Measurements from ENCODE around the gene RSPO4. TPM values are rescaled to one million over a fixed set of nuclear protein-coding genes. Genes with fewer than 3 reads are reported as not detected.
"Not testable (repeated sequence)": the region's sequence is repeated elsewhere in the genome, so short reads cannot be mapped to it uniquely, and the experiment has no call there.

RSPO4 gene
- not detected for total RNA-seq (ENCODE audit: insufficient read depth, low replicate concordance)

- no peak for DNase-seq (ENCODE audit: low spot score)
Observed at GRCh38 chr20:1001911-1002681, at the start of gene RSPO4. RSPO4 (minus strand) TSS chr20:1002311; CDS start chr20:1002164, 147 bp downstream.

- no peak for DNase-seq (ENCODE audit: low spot score)
Observed at GRCh38 chr20:1050440-1050839, 48.3 kb upstream of the RSPO4 start.

GRCh38 chr20:1045860-1046418, 43.8 kb upstream of the RSPO4 start:
- no peak for DNase-seq (ENCODE audit: low spot score)

GRCh38 chr20:1041845-1042390, 39.8 kb upstream of the RSPO4 start:
- no peak for DNase-seq (ENCODE audit: low spot score)

GRCh38 chr20:1038205-1038604, 36.1 kb upstream of the RSPO4 start:
- DNase-seq (ENCODE audit: low spot score) = no peak

GRCh38 chr20:1037039-1037438, 34.9 kb upstream of the RSPO4 start:
- no peak for DNase-seq (ENCODE audit: low spot score)

- DNase-seq (ENCODE audit: low spot score) = no peak
Observed at GRCh38 chr20:1035466-1035865, 33.4 kb upstream of the RSPO4 start.

- no peak for DNase-seq (ENCODE audit: low spot score)
Observed at GRCh38 chr20:1034415-1034789, 32.3 kb upstream of the RSPO4 start.

GRCh38 chr20:1033751-1034414, 31.8 kb upstream of the RSPO4 start:
- DNase-seq (ENCODE audit: low spot score) = no peak

GRCh38 chr20:1029980-1030379, 27.9 kb upstream of the RSPO4 start:
- DNase-seq (ENCODE audit: low spot score) = no peak

GRCh38 chr20:1026214-1026613, 24.1 kb upstream of the RSPO4 start:
- not testable (repeated sequence) for DNase-seq (ENCODE audit: low spot score)

GRCh38 chr20:1022871-1023270, 20.8 kb upstream of the RSPO4 start:
- DNase-seq (ENCODE audit: low spot score) = no peak

GRCh38 chr20:1020614-1021013, 18.5 kb upstream of the RSPO4 start:
- DNase-seq (ENCODE audit: low spot score) = no peak

- DNase-seq (ENCODE audit: low spot score) = no peak
Observed at GRCh38 chr20:1019344-1019743, 17.2 kb upstream of the RSPO4 start.

GRCh38 chr20:1017677-1018076, 15.6 kb upstream of the RSPO4 start:
- DNase-seq (ENCODE audit: low spot score) = no peak

- no peak for DNase-seq (ENCODE audit: low spot score)
Observed at GRCh38 chr20:1015181-1015580, 13.1 kb upstream of the RSPO4 start.

- no peak for DNase-seq (ENCODE audit: low spot score)
Observed at GRCh38 chr20:1014471-1014870, 12.4 kb upstream of the RSPO4 start.

- DNase-seq (ENCODE audit: low spot score) = no peak
Observed at GRCh38 chr20:1013566-1014340, 11.6 kb upstream of the RSPO4 start.

GRCh38 chr20:1012359-1013168, 10.5 kb upstream of the RSPO4 start:
- DNase-seq (ENCODE audit: low spot score) = no peak

GRCh38 chr20:1010659-1011058, 8.5 kb upstream of the RSPO4 start:
- no peak for DNase-seq (ENCODE audit: low spot score)

GRCh38 chr20:1005452-1006027, 3.4 kb upstream of the RSPO4 start:
- no peak for DNase-seq (ENCODE audit: low spot score)

All from umbilical cord (tissue), 2 donors.